ENCODE measurements around the gene EI24.

GRCh38 chr11:125623064-125623463 is 53.8 kb downstream of the EI24 start:
- TF ChIP-seq CTCF (IDR thresholded peaks at IDR 0.05) (no peak), POLR2AphosphoS5 (IDR thresholded peaks at IDR 0.05) (no peak), EP300 (IDR thresholded peaks at IDR 0.05; ENCODE audit: low read depth) (no peak)
